Measurements from ENCODE around the gene TEKTIP1.

DNA sequence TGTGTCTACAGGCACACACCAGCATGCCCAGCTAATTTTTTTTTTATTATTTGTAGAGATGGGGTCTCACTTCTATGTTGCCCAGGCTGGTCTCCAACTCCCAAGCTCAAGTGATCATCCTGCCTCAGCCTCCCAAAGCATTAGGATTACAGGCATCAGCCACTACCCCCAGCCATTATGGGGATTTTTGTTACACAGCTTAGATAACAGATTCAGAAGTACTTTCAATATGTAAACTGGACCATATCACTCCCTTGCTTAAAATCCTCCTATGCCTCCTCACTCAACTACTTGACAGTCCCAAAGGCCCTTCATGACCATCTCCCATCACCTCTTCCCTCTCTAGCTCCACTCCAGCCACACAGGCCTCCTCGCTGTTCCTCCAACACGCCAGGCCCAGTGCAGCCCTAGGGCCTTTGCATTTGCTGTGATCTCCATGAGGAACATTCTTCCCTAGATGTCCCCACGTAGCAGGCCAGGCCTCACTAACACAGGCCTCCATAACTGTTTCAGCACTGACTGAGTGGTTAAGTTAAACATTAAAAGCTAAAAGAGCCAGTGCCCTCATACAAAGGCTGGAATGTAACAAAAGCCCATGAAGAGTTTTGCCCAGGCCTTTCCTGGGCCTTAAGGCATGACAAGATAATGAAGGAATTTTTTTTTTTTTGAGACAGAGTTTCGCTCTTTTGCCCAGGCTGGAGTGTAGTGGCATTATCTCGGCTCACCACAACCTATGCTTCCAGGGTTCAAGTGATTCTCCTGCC lies 41.0 kb upstream of the TEKTIP1 start:
- TF ChIP-seq, protein P1, sequence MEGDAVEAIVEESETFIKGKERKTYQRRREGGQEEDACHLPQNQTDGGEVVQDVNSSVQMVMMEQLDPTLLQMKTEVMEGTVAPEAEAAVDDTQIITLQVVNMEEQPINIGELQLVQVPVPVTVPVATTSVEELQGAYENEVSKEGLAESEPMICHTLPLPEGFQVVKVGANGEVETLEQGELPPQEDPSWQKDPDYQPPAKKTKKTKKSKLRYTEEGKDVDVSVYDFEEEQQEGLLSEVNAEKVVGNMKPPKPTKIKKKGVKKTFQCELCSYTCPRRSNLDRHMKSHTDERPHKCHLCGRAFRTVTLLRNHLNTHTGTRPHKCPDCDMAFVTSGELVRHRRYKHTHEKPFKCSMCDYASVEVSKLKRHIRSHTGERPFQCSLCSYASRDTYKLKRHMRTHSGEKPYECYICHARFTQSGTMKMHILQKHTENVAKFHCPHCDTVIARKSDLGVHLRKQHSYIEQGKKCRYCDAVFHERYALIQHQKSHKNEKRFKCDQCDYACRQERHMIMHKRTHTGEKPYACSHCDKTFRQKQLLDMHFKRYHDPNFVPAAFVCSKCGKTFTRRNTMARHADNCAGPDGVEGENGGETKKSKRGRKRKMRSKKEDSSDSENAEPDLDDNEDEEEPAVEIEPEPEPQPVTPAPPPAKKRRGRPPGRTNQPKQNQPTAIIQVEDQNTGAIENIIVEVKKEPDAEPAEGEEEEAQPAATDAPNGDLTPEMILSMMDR (IDR thresholded peaks at IDR 0.05): no peak
- no peak for TF ChIP-seq POLR2A (IDR thresholded peaks at IDR 0.05)
